HFF-Myc (cell line): ENCODE data around the gene PGAP6.
"Not testable (repeated sequence)": the region's sequence is repeated elsewhere in the genome, so short reads cannot be mapped to it uniquely, and the experiment has no call there.

Experiments used
- DNase-seq: peaks from one replicate; pipeline ENCODE4 v3.0.0-alpha.2; 2011; ENCODE audit warnings: low read depth; ENCODE audit errors: extremely low read depth
- H3K4me3 ChIP-seq: replicated peaks from 2 replicates; pipeline ENCODE4 v1.5.1; 2011; ENCODE audit warnings: low read depth, mild to moderate bottlenecking, control low read depth, low read length
- TF ChIP-seq, protein P1 (sequence below): IDR thresholded peaks from 2 replicates; pipeline ENCODE4 v1.5.1; 2012; ENCODE audit warnings: mild to moderate bottlenecking, low read depth, low read length, control low read depth; ENCODE audit errors: missing control alignments

Gene PGAP6

DNA sequence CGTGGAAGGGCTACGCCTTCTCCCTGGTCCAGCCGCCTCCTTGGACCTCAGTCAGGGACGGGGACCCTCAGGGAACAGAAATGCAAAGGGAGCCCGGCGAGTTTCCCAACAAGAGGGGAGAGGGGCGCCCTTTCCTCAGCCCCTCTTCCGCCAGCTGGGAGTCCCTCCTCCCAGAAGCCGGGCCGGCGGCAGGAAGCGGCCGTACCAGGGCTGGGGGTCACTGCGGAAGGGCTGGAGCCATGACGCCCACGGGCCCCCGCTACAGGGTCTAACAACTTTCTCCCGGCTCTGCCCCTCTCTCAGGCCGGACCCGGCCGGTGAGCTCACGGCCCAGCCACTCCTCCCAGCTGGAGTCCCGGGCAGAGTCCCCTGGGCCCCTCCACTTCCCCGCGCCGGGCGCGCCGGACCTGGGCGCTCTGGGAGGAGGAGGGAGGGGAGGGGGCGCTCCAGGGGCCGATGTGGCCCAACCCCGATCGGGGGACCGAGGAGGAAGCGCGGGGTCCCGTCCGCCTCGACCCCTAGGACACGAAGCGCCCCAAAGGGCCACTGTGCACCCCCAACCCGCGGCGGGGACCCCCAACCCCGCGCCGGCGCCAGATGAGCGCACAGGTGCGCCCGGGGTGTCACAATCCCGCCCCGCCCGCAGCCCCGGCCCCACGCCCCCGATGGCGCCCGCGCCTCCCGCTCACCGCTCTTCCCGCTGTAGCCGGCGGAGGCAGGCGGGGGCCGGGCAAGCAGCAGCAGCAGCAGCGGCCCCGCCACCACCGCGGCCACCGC is 578 bp downstream of the PGAP6 start:
- peak overlapping the region; percentile 77 for H3K4me3 ChIP-seq
- TF ChIP-seq, protein P1, sequence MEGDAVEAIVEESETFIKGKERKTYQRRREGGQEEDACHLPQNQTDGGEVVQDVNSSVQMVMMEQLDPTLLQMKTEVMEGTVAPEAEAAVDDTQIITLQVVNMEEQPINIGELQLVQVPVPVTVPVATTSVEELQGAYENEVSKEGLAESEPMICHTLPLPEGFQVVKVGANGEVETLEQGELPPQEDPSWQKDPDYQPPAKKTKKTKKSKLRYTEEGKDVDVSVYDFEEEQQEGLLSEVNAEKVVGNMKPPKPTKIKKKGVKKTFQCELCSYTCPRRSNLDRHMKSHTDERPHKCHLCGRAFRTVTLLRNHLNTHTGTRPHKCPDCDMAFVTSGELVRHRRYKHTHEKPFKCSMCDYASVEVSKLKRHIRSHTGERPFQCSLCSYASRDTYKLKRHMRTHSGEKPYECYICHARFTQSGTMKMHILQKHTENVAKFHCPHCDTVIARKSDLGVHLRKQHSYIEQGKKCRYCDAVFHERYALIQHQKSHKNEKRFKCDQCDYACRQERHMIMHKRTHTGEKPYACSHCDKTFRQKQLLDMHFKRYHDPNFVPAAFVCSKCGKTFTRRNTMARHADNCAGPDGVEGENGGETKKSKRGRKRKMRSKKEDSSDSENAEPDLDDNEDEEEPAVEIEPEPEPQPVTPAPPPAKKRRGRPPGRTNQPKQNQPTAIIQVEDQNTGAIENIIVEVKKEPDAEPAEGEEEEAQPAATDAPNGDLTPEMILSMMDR: no peak
- no peak for DNase-seq

DNA sequence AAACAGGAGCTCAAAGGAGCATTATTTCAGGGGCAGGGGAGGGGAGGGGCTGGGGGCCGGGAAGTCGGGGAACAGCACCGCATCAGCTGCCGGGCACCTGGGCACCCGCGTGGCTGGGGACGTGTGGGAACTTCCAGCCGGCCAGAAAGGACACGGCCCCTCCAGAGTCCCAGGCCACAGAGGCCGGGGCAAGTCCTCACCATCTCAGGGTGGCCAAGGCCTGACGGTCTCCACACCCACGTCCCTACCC is 1.1 kb downstream of the PGAP6 start:
- peak overlapping the region; percentile 77 for H3K4me3 ChIP-seq
- TF ChIP-seq, protein P1: no peak
- no peak for DNase-seq

GRCh38 chr16:379961-380761 is 1.6 kb downstream of the PGAP6 start:
- TF ChIP-seq, protein P1: no peak
- peak overlapping the region; percentile 77 for H3K4me3 ChIP-seq
- DNase-seq: no peak

DNA sequence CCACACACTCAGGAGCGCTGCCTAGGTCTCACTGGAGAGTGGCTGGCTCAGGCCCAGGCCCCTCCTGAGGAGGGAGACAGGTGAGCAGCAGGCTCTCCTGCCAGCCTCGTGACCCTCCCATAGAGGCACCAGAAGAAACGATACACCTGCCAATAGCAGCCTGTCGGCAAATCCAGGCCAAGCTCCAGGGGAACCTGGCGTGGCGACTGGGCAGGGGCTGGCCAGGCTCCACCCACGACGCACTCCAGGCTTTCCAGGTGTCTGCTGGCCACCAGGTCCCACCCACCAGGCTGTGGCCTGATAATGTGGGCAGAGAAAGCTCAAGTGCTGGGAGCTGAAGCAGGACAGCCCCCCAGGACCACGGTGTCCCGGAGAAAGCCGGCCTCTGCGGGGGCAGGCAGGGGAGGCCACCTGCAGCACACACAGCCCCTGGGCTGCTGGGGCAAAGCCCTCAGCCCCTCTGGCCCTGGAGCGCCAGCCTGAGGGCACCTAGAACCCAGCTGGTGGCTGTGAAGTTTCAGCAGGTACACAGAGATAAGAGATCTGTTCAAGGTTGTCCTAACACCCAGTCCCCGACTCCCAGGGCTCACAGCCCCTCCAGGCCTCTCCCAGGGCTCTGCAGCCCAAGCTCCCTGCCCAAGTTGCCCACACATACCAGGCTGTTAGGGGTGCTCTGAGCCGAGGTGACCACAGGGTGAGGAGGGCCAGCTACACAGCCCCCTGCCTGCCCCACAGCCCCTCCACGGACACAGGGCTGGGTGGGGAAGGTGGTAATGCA is 2.4 kb downstream of the PGAP6 start:
- no peak for DNase-seq
- TF ChIP-seq, protein P1: no peak
- no peak overlapping the region for H3K4me3 ChIP-seq

DNA sequence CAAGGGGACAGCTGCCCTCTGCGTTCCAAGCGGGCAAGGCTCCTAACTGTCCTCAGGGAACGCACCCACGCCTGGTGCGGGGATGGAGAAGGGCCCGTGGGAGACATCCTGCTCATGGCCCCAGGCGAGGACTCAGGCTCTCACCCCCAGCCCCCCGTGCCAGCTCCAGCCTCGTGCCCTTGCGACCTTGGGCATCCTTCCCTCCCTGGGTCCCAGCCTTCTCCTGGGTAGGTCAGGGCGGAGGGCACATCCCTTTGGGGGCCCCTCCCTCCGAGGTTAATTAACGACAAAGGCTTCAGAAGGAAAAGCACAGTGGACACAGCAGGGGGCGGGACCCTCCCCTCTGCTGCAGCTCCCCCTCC is 3.0 kb downstream of the PGAP6 start:
- TF ChIP-seq, protein P1: no peak
- H3K4me3 ChIP-seq: no peak overlapping the region
- DNase-seq: no peak

DNA sequence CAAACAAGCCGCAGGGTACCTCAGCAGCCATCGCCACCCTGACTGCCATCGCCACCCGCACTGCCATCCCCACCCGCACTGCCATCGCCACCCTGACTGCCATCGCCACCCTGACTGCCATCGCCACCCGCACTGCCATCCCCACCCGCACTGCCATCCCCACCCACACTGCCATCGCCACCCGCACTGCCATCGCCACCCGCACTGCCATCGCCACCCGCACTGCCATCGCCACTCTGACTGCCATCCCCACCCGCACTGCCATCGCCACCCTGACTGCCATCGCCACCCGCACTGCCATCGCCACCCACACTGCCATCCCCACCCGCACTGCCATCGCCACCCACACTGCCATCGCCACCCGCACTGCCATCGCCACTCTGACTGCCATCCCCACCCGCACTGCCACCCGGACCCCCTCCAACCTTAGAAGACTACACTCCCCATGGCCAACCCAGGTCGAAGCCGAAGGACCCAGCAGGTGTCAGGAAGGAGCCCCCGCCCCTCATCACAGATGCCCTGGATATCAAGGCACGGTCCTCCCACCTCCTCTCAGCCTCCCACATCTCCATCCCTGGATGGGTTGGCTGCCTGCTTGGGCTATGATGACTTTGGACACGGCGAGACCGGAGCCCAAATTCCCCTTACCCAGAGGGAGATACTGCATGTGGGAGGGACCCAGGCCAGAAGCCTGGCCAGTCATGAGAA is 3.5 kb downstream of the PGAP6 start:
- DNase-seq, H3K4me3 ChIP-seq: not testable (repeated sequence)
